ENCODE results near the gene WDR44.
"Not testable (repeated sequence)": the region's sequence is repeated elsewhere in the genome, so short reads cannot be mapped to it uniquely, and the experiment has no call there.

WDR44 gene, protein sequence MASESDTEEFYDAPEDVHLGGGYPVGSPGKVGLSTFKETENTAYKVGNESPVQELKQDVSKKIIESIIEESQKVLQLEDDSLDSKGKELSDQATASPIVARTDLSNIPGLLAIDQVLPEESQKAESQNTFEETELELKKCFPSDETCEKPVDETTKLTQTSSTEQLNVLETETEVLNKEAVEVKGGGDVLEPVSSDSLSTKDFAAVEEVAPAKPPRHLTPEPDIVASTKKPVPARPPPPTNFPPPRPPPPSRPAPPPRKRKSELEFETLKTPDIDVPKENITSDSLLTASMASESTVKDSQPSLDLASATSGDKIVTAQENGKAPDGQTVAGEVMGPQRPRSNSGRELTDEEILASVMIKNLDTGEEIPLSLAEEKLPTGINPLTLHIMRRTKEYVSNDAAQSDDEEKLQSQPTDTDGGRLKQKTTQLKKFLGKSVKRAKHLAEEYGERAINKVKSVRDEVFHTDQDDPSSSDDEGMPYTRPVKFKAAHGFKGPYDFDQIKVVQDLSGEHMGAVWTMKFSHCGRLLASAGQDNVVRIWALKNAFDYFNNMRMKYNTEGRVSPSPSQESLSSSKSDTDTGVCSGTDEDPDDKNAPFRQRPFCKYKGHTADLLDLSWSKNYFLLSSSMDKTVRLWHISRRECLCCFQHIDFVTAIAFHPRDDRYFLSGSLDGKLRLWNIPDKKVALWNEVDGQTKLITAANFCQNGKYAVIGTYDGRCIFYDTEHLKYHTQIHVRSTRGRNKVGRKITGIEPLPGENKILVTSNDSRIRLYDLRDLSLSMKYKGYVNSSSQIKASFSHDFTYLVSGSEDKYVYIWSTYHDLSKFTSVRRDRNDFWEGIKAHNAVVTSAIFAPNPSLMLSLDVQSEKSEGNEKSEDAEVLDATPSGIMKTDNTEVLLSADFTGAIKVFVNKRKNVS

DNA sequence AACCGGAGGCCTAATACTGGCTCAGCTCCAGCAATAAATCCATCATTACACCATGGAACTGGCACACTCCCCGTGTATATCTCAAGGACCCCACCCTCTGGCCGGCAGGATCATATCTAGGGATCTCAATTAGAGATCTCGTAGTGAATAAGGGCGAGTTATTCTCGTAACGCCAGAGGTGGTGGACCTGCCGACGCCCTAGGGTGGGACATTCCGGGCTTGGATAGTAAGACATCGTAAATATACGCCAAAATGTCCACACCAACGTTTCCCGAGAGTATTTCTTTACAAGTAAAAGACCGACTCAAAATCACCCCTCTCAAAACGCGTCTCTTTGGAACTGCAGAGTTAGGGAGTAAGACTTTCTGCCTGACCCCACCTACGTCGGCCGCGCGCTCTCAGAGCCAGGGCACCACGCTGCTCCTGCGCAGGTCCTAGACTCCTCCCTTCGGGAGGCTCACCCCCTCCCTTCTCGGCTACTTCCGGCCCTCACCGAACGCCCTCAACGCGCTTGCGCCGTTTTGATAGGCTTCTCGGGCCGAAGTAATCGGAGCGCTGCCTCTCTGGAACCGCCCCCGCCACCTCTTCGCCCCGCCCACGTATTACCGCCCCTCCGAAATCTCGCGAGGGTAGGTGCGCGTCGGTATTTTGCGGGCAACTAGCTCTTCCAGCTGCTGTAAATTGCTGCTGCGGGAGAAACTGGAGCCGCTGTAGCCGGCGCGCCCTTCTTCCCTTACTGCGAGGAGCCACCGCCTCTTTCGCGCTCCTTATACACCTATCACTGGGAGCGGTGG lies at the start of gene WDR44:
TSS of gene WDR44 (plus strand) at position 643 of the 794 bp plus-strand sequence. CDS start 398 bp downstream, outside the sequence.
- DNase-seq = peak; percentile 96

DNA sequence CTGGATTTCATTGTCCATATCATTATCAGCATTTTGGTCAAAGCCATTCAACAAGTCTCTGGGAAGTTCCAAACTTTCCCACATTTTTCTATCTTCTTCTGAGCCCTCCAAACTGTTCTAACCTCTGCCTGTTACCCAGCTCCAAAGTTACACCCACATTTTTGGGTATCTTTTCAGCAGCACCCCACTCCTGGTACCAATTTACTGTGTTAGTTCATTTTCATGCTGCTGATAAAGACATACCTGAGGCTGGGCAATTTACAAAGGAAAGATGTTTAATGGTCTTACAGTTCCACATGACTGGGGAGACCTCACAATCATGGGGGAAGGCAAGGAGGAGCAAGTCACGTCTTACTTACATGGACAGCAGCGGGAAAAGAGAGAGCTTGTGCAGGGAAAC lies 40.1 kb upstream of the WDR44 start:
- not testable (repeated sequence) for DNase-seq

DNA sequence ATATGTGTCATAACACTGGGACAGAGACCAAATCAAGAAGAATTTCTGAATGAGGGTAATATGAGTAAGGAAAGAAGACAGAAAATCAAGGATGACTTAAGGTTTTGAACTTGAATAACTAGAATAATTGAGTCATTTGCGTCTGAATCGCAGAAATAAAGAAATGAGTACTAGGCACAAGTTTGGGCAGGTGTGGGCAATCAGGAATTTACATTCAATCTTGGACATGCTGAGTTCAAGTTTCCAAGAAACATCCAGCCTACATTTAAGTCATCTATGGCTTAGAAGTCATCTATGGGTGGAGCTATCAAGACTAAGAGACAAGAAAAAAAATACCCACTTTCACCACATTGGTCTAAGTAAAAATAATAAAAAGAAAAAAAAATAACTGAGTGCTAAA lies 30.4 kb upstream of the WDR44 start:
- DNase-seq = no peak

DNA sequence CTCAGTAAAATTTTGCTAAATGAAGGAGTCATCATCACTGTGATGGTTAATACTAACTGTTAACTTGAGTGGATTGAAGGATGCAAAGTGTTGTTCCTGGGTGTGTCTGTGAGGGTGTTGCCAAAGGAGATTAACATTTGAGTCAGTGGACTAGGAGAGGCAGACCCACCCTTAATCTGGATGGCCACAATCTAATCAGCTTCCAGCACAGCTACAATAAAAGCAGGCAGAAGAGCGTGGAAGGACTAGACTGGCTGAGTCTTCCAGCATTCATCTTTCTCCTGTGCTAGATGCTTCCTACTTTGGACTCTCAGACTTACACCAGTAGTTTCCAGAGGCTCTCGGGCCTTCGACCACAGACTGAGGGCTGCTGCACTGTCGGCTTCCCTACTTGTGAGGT lies 21.3 kb upstream of the WDR44 start:
- no peak for DNase-seq

DNA sequence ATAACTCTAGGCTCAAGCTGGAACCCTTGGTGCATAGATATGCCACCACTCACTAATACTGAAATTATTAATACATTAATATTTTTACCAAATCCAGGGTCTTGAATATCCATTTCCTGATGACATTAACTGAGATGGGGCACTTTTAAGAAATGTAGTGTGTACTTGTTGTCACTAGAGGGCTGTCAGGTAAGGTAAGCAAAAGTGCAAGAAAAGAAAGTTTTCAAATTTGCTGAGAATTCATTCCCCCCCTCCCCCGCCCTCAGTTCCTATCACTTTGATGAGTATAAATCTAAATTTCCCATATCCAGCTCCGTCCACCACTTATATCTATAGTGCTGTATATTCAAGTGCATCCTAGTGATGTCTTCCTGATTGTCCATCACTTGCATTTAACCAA lies 20.5 kb upstream of the WDR44 start:
- peak; percentile 3 for DNase-seq

DNA sequence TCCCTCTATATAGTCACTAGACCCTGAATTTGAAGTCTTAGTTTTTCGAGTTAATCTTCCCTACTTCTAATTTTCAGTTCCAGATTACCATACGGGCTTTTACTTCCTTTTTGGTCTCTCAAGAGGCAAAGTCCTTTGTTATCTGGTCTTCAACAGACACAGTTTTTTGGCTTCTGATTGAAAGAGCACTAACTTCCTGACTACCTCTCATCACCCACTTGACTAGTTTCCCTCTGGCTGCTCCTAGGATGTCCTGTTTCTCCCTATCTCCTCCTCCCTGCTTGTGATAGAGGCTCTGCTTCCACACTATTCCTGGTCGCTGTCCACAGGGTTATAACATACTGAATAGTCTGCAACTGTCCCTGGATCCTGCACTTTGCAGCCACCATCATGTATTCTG lies 16.7 kb upstream of the WDR44 start:
- DNase-seq = no peak

DNA sequence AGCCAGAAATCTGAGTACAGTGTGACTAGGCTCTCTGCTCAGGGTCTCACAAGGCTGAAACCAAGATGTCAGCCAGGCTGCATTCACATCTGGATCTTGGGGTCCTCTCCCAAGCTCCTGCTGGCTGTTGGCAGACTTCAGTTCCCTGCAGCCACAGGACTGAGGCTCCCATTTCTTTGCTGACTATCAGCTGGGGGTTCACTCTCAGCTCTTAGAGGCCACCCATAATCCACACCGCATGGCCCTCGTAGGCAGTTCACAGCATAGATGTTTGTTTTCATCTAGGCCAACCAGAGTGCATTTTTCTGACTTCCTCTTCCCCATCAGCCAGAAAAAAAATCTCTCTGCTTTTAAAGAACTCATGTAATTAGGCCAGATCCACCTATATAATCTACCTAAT lies 8.2 kb upstream of the WDR44 start:
- no peak for DNase-seq

DNA sequence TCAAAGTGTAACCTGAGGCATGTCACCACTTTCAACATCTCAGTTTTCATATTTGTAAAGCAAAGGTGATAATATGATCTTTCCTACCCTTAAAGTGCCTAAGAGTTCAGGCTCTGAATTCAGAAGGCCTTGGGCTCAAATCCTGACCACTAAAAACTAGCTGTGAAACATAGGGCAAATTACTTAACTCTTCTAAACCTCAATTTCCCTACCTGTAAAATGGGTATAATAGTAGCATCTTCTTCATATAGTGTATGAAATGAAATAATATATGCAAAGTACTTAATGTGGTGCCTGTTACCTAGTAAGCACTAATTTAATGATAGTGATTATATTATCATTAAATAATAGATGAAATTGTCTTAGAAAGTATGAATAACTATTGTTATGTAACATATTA lies 7.0 kb upstream of the WDR44 start:
- DNase-seq = no peak

DNA sequence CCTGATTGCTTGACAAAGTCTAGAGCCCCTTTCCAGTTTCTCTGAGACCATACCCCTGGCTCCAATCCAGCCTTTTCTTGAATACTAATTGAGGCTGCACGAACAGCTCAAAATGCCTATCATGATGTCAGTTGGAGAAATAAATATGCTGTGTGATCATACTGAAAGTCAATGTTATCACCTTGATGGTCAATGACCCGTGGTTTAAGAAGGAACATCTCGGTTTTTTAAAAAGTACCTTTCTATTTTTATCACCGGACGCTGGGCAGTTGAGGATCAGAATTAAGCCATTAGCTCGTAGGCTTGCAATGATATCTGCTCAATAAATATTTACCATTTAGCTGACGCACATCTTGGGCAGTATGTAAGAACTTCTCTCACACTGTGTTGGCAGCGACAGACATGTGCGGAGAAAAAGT lies 852 bp upstream of the WDR44 start:
- no peak for DNase-seq

DNA sequence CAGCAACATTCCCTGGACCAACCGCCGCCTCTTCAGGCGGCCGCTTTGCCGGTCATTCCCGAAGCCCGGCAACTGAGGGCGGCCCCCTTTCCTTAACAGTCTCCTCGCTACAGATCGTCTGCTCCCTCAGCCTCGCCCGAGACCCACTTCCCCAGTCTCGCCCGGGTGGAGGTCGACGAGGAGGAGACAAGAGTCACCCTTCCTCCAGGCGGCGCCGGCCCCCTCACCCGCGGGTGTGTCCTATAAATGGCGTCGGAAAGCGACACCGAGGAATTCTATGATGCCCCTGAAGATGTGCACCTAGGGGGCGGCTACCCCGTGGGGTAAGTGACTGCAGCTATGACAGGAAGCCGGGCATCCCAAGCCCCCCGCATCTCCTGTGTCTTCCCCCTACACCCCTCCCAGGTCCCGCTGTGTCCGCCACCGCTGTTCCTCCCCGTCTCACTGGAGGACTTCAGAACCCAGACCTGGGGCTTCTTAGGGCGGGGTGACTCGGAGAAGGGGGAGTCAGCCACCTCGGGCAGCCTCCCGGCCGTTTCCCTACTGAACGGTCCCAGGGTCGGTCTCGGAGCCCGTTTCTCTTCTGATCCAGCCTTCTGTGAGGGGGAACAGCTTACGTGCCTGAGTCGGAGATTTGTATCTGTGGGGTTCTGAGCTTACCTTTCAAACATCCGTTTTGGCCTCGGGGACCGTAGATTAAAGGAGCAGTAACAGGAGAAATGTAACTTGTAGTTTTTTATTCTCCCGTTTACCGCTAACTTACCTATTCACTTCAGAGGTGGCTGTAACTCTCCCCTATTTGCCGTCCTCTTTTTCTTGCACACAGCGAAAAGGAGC lies 570 bp downstream of the WDR44 start:
- peak; percentile 47 for DNase-seq

DNA sequence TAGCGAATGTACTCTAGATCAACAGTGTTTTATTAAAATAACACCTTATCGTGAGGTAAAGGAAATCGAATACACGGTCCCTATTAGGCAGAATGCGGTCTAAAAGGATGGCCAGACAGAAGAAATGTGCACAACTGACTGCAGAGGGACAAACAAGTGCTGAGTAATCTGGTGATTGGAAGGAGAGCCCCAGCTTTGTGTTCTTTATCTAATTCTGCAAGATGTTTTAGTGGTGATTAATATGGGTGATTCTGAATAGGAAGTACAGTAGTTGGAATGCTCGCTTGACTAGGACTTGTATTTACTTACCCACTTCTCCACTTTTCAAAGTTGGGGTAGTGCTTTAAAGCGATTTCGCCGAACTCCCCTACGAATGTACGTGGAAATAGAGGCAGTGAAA lies 1.2 kb downstream of the WDR44 start:
- DNase-seq = peak; percentile 30

DNA sequence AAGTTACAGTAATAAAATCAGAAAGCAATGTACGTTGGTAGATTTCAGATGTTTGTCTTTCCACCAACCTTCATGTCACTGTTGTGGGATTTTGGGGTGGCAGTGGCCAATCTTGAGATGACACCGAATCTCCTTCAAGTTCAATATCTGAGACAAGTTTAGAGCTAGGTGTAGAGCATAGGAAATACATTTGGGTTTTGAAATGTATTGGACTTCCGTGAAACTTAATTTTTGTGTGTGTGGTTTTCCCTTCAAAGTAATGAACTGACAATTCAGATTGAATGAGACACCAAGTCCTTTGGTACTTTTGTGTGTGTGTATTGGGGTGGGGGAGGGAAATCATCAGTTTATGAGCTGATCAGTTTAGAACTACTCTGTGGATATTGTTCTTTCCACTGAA lies 1.8 kb downstream of the WDR44 start:
- DNase-seq = no peak

DNA sequence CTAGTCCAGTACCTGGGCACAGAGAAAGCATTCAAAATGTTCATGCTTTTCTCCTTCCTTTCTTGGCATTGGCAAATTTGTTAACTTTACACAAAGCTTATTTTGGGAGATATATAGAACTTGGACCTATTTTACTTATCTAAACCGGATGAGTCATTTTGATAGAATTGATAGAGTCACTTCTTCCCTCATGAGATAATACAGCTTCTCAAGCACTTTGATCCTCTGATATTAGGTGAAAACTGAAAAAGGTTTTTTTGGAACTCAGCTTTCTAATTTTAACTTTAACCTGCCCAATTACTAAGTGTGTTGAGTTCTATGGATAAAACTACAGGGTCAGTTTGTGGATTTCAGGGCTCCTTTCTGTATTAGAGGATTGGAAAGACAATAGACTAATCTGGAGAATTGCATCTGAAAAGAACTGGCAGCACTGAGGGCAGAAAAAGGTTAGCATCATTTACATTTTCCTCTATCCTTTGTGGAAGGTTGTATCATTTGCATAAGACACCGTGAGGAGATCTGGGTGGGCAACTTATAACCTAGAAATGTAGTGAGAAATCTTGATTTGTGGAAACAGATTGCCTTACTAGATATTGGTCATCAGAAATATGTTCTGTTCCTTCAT lies 2.4 kb downstream of the WDR44 start:
- no peak for DNase-seq

DNA sequence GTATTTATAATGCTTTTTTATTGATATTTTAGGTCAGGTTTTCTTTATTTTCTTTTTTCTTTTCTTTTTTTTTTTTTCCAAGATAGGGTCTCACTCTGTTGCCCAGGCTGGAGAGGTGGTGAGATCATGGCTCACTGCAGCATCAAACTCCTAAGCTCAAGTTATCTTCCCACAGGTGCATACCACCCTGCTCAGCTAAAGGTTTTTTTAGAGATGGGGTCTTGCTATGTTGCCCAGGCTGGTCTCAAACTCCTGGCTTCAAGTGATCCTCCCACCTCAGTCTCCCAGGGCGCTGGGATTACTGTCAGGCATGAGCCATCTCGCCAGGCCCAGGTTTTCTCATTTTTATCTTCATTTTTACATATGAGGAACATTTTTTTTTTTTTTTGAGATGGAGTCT lies 3.3 kb downstream of the WDR44 start:
- no peak for DNase-seq

DNA sequence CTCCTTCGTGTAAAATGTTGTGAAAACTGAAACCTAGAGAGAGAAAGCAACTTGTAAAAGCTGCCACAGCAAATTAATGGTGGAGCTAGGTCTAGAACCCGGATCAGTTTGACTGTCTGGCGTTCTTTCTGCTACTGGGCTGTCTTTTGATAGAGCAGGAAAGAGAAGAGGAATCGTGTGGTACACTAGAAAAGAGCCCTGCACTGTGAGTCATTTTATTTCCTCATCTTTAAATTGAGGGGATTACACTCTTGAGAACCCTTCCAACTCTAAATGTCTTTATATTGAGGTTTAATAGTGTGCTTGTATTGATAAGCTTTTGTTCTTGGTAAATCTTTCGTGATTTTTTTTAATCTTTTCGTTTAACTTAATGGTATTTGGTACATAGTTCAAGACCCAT lies 4.3 kb downstream of the WDR44 start:
- peak; percentile 56 for DNase-seq

DNA sequence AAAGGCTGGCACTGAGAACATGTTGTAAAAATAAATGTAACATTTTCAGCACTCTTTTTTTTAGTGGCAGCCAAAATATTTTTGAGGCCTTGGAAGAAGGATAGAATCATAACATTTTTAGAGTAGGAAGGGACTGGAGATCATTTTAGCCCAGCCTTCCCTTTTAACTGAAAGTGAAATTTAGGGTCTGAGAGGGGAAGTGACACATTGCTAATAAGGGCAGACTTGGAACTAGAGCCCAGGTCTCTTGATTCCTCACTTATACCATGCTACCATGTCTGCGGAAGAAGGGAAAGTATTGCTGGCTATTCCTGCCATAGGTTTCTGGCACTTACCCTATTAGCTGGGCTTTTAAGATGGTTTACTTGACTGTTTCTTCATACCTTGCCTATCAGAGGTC lies 4.8 kb downstream of the WDR44 start:
- DNase-seq = peak; percentile 74

DNA sequence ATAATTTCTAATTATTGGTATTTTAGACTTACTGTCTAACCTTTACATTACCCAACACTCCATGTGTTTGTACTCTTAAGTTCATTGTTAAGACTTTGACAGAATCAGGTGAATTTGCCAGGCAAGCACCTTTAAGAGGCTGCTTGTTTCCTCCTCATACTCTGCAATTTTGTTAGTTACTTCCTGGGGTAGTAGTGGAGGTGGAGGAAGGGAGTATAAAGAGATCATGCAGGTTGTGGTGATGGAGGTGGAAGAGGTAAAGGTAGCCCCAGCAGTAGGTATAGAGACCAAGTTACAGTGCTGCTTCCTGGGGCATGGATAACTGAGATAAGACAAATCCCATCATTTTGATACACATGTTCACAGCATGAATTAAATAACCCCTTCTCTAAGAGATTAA lies 6.7 kb downstream of the WDR44 start:
- no peak for DNase-seq

DNA sequence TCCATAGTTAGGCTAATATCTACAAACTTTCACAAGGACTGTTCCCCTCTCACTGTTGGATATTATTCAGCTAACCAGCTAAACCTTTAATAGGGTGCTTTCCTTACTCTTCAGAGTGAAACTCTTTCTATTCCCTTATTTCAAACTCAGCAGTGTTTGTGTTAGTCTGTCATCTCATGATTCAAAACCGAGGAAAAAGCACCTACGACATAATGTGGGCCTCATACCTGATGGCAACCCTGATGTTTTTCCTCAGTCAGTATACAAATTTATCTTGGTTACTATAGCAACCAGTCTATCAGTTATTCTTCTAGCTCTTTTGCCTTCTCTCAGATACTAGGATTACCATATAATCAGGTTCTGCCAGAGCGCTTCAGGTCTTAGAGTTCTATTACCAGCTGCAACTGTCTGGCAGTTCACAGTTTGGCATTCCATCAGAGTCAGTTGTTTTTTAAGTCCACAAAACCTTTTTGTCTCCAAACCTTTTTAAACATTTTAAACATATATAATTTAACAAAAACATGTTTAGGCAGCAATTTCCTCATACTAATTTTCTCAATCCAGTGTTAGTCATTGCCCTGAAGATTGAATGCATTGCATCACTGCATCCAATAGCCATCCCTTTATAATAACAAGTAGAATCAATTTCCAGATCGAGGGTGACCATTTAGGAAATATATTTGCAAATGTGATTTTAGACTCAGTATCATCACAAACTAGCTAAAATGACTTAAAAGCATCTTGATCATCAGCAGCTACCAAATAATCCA lies 7.4 kb downstream of the WDR44 start:
- DNase-seq = peak; percentile 37

DNA sequence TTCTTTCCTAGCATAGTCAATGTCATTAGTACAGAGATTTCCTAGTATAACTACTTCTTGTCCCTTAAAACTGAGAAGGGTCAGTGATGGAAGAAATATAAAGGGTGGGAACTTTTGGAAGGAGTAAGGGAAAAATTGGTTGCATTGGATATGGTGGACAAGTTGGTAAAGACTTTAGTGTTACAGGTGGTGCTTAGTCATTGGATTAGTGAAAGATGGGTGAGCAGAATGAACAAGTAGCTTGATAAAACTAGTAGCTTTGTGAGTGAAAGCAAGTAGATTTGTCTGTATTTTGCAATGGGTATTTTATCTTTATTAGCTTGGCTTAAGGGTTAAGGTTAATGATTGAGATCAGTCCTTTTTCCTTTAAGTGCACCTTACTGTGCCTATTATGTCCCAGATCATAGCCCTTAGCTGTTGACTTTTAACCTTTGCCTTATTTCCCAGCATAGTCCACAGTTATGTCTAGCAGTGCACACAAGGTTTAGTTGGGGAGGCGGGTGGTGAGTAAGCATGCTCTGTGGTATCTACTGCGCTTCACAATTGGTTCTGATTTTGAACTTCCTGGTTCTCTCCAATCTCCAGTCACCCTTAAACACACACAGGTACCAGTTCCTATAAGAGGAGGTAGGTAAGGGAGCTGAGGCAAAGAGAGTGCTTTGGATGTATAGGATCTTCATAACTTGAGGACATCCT lies 9.5 kb downstream of the WDR44 start:
- peak; percentile 26 for DNase-seq

DNA sequence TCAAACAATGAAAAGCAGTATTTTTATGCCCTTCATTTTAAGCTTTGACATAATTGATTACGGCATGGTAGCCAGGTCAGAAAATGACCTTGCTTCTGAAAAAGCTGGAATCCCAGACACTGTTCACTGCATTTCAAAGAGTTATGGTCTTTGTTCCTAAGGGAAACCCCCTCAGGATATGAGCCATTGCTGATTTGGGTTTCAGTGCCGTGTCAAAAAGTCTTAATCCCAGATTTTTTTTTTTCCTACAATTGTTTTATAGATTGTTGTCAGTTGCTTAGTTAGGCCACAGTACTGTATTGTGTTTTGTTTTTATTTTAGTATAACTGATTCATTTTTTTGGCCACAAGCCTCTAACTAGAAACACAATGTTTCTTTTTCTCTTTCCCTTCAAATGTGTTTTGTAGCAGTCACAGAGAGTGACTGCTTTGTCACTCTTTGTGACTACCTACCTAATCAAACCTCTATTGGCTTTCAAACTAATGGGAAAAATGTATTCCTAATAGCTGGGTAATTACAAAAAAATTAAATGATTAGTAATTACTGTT lies 10.3 kb downstream of the WDR44 start:
- no peak for DNase-seq
